Activated CD4-positive, CD25-positive, alpha-beta regulatory T cell (primary cell): ENCODE results near the gene NRG2.

ENCODE experiments used
- DNase-seq, 4 experiments: peaks; one replicate each; lab custom pipeline; 2025; lab: John Stamatoyannopoulos, UW

Gene NRG2

DNA sequence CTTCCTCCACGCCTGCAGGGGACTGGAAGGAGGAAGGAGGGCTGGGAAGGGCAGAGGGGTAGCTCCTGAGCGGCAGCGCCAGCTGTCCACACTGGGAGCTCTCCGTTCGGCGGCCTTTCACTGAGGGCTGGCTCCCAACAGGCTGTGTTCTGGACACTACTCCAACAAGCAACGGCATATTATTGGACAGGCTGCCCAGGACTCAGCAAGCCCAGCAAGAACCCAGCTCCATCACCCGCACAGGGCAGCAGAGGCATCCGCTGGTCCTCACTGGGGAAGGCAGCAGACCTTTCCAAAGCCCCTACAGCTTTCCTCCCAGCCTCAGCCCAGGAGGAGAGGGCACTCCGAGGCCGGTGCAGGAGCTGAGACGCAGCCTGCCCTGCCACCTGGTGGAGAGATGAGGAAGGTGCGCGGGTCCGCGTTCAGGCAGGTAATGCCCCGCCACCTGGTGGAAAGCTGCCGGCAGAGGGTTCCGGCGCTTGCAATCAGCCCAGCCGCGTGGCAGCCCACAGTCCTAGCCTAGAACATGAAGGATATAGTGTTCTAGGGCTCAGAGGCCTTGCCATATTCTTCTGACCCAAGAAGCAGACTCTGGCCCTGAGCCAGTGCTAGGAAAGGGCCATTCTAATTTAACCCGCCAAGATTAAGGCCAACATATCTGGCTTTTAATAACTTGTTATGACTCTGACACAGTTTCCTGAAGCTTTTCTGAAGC is 74.4 kb downstream of the NRG2 start:
- DNase-seq: peak; percentile 74 to 86 (median 80)

DNA sequence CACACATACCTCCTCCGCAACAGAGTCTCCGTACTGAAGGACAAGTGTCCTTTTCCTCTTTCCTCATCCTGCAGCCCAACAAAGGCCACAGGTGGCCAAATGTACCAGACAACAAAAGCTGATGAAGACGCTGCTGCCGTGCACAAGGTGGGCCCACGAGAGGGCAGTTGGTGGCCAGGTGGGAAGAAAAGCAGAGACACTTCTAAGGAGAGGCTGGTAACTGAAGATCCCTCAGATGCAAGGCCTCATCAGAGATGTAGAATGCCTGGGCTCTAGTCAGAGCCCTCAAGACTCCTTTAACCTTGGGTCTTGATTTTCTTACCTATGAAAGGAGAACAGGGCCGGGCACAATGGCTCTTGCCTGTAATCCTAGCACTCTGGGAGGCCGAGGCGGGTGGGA is 75.7 kb downstream of the NRG2 start:
- DNase-seq: no peak

DNA sequence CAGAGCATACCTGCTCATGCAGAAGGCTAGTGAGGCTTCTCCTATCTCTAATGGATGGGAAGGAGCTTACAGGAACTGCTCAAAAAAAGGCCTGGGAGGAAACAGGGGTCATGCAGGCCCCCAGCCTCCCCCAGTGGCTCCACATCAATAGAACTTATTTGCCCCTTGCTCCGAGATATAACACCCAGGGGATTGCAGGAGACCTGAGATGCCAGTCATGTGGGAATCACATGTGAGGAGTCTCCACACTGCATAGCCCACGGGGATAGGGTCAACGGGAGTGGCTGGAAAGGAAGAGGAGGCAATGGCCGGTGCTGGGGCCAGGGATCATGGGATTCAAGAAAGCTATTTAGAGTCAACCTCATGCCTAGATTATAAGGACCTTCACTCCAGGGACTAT is 76.2 kb downstream of the NRG2 start:
- DNase-seq: no peak

DNA sequence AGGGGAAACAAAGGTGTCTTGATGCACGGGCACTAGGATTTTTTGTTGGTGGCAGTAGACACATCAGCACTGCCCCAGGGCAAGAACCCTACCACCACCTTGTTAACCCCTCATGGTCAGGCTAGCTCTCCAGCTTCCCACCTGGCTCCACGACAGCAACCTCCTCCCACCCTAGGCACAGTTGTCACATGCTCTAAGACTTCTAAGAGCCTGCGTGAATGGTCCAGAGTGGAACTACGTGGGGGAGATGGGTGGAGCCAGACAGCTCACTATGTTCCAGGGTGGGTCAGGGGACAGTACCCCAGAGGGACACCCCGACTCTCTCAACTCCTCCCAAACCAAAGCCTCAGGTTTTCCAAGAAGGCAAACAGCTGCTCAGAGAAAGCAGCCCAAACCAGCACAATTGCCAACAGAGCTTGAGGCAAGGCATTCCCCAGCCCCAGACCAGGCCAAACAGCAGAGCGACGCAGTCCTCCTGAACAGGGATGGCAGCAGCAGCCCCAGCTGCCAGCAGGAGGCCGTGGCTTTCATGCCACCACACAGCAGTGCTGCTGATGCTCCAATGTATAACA is 78.0 kb downstream of the NRG2 start:
- no peak for DNase-seq

DNA sequence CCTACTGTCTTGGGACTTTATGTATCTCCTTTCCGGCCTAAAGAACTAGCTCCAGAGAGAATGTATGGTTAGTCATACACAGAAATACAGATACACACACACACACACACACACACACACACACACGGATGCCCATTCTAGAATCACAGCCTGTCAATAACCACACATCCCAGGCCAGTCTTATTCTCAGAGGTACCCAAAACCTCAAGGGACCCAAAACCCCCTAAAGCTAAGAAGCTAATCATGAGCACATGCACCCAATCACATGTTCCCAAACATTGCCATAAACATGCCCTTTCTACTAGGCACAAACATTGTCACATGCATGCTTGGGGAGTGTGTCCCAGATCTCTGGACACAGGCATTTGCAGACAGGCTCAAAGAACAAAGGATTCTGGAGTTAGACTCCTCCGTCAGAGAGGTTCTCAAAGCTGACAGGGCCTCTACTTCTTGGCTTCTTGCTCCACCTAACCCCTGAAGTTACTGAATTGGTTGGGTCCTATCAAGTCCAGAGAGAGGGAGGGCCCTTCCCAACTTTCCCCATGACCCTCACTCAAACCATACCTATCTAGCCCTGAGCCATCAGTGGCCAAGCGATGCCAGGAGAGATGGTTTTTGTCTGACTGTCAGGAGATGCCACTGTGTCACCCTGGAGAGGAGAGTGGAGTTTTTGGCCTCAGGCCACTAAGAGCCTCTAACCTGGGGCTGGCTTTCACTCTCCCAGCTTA is 78.7 kb downstream of the NRG2 start:
- DNase-seq: no peak

DNA sequence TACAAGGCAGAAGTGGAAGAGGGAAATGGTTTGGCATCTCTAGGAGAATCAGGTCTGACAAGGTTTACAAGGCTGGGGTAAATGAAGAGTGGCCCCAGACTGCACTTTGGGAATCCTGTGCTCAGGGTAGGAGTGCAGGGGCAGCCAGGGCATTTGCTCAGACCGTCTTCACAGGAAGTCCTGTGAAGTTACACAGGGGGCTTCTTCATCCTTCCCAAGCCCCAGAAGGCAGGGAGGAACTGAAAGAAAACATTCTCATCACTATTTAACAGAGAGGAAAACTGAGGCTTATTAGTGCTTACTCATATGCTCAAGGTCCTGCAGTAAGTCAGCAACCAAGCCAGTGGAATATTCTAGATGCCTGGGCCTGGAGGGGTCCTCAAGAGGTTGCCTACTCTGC is 80.7 kb downstream of the NRG2 start:
- no peak for DNase-seq

DNA sequence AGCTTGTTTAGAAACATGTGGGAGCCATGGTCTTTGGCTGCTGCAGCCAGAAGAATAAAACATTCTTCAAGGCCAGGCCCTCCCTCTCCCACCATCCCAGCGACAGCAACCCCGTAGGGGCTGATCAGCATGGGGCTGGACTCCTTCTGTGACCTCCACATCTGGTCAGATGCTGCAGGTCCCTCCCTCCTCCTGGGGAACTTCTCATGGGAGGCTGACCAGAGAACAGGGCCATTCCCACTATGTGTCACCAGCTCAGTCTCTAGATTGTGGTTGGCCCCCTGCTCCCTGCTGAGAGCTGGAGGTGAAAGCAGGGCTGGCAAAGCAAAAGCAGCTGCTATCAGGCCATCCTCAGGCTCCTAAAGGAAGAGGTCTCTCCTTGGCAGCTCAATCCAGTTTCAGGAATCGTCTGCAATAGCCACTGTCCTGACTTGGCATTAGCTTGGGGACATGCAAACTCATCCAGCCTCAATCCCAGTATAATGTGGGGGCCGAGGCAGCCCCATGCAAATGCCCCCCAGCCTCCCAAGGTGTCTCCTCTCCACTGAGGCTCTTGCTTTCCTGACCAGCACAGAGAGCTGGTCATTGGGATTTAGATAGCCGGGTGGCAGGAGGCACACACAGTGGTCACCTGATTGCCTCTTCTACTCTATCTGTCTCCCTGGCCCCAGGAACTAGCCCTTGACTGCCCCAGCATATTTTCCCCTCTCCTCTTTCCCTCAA is 81.5 kb downstream of the NRG2 start:
- no peak for DNase-seq

DNA sequence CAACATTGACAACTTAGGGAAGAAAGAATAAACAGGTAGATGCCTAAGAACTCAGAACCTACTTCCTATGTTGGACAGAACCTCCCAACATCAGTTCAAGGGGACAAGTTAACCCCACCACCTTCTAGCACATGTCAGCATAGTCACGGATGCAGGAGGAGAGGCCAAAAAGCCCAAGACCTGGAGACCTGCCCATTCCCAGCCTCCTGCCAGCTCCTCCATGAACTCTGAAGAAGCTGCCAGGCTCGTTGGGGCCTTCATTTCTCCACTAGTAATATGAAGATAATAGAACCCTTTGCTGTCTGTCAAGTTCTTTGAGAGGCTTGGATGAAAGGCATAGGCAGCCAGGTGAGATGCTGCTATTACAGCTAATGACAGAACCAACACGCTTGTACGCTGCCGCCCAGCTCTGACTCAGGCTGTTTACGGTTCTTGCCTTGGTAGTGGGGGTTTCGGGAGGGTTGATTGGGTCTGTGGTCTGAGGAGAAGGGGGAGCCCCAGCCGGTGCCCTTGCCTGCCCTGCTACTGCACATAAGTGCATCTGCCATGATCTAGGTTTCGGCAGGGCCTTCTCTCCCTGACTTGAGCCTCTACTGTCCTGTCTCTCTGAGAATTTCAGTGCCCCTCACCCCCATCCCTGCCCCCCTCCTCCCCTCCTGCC is 82.2 kb downstream of the NRG2 start:
- no peak for DNase-seq

DNA sequence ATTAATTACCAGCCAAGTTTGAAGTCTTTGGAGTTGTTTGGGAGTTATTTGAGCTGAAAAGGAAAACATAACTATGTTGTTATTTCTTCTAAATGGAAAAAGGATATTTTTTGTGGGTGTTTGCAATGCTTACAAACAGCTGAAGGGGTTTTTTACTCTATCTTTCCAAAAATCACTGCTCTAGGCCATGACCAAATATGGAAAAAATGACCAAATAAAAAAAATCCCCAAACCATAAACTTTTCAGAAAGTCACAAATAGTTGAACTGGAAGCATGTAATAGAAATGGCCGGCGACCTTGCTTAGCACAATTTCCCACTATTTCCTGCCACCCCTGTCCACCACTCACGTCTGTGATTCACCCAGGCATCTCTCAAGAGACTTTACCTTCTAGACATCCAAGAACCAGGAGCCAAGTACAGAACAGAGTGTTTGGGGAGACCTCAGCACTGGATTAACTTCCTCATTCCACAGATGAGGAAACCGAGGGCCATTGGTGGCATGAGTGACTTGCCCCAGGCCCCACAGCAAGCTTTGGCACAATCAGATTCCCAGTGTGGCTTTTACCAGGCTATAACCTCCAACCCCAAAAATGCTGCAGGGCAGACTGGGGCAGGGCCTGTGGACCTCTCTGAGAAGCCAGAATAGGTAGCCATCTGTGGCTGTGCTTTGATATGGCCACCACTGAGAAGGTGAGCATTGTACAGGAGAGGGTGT is 84.5 kb downstream of the NRG2 start:
- no peak for DNase-seq

DNA sequence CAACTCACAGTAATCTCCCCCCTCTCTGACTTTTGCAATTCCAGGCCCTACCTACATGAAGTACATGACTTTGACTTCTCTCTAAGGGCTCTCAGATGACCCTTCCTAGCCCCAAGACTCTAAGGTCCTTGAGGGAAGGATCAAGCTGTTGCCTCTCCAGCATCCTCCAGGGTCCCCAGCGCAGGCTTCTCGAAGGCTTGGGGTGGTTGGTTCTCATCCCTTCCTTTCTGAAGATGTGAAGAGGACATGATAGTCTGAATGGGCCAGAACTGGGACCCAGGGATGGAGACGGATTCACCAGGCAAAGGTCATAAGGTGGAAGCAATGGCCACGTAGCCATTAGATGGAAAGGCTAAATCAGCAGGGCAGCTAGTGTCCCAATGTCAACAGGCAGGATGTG is 86.8 kb downstream of the NRG2 start:
- DNase-seq: no peak

DNA sequence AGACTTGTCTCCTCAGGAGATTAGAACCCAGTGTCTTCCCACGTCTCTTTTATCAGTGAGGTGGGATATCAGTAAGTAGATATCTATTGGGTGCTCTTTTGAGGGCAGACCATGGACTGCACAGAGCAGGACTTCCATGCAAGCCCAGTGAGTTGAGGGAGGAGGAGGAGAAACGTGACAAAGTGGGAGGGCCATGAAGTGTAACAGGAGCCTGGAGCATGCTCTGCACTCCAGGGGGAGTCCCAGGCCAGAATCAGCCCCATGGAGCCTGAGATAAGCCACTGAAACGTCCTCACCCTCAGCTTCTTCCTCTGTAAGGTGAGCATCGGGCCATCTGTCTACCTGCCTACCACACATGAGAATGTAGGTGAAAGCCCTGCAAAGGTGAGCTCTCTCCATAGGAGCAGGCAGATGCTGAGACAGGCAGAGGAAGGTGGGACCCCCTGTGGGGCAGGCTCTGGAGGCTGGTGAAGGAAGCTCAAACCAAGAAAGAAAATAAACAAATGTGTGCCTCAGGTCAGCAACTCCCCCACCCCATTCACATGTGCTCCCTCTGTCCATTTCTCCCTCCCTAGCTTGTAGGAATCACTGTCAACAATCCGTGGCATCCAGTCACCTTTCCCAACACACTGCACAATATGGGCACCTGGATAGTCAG is 87.4 kb downstream of the NRG2 start:
- no peak for DNase-seq

DNA sequence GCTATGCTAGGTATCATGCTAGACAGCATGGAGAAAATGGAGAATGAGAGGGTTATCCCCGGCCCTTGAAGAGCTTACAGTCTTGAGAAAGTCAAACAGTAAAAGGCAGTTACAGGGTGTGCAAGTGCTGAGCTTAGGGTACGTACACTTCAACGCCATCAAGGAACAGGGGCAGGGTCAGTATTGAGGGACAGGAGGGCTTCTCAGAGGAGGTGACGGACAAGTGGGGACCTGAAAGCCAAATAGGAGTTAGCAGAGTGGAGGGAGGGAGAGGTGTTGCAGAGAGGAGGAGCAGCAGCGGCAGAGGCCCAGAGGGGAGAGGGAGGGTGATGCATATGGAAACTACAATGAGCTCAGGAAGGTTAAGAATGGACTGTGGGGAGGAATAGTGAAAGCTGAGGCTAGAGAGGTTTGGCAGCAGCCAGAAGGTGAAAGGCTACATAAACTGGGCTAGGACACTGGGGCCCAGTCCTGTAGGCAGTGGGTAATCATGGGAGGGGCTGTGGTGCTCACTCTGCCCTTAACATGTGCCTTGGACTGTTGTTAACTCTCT is 88.0 kb downstream of the NRG2 start:
- DNase-seq: no peak

DNA sequence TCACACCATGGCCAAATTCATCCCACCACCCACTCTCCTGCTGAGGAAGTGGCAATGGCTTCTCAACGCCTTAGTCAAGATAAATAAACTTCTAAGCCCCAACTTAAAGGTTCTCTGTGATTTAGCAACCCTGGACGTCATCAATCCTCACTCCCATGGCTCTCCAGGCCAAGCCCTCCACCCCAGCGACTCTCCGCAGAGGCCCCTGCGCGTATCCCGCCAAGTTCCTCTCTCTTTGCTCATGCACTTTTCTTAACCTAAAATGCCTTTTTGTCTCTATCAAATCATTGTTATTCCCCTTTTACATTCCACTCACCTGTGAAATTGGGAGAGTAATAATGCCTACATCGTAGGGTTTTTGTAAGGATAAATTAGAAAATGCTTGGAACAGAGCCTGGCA is 88.6 kb downstream of the NRG2 start:
- no peak for DNase-seq

DNA sequence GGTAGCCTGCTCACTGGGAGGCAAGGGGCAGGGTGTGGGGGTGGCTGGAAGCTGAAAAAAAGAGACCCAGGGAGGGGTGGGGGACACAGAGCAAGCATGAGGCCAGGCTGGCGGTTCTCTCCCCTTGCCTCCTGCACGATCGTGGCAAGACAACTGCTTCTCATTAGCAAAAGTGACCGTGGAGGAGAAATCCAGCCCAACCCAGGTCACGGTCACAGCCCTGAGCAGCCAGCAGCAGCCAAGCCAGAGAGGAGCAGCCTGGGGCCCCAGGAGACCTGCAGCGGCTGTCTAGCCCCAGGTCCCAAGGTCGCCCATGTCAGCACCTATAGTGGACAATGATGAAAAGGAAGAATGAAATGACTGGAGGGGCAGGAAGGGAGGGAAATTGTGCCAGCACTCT is 89.1 kb downstream of the NRG2 start:
- no peak for DNase-seq

DNA sequence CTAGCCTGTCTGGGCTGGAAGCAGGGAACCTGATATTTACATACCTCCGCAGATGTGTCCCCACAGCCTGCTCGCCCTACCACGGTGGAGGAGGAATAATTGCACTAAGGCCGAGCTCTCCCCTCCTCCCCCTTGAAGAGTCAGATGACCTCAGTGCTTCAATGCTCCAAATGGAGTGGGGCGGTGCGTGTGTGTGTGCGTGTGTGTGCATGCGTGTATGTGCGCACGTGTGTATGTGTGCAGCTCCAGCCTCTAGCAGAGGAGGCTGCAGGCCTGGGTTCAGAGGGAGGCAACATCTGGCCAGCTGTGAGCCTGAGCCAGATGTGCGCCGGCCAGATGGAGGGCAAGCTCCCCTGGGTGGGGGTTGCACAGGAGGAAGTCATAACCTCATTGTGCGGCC is 90.5 kb downstream of the NRG2 start:
- no peak for DNase-seq

DNA sequence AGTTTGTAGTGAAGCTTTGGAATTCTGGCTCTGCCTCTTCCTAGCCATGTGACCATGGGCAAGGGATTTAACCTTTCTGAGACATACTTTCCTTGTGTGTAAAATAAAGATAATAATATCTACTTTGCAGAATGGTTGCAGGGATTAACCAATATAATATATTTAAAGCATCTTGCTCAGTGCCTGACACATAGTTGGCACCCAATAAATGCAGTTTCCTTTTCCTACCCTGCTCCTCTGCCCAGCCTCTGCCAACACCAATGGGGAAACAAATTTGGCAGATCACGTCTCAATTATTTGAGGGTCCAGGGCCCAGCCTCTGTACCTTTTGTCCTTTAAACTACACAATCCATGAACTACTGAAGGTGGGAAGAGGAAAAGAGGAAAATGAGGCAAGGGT is 91.1 kb downstream of the NRG2 start:
- no peak for DNase-seq

DNA sequence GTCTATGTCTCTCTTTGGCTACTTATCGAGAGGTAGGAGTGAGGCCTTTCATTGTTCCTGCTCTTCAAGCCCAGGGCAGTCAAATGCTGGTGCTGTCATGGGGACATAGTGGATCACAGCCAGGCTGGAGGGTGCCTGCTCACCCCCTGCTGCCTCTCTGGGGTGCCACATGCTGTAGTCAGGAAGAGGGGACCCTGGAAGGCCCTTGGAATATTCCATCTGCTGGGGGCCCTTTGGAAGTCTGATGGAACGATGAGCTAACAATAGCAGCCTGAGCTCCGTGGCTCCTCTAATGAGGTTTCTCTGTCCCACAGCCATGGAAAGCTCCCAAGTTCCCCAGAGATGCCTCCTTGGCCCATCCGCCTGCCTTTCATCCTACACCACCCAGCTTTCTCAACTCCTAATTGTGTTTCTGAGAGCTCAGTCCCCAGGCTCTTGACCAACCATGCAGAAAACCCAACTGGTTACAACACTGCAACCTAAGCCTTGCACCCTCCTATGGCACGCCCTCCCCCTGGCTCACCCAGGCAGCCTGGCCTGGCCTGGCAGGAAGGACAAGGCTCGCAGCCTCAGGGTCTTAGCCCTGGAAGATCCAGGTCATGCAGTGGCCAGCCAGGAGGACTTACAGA is 91.7 kb downstream of the NRG2 start:
- no peak for DNase-seq

DNA sequence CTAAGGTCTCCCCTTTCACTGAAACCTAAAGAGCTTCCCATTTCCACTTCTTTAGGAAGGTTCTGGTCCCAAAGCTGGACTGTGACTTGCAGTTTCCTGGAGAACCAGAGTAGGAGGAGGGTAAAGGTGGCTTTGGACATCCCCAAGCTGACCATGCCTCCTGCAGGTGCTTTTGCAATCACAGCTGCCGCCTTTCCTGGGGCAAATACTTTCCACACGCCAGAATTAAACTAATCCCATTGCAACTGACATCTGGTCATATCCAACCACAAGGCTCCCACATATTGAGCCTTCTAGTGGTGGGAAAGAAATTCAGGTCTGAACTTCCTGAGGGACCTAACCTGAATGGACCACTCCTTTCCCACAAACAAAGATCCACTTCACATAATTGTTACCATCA is 92.7 kb downstream of the NRG2 start:
- no peak for DNase-seq

DNA sequence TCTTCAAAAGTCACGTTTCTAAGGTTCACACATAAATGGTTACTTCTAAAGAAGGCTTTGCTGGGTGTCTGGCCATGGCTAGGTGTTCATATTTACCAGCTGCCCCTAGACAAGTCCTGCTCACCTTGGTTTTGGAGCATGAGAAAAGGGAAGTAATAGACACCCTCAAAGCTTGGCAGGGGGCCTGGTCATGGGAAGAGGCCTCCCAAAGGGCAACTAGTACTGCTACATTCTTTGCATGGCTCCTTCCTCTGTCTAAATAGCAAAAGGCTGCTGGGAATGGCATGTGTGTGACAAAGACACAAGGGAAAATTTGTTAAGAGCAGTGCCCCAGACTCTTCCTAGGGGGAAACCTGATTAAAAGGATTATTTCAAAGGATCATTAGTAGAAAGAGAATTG is 93.4 kb downstream of the NRG2 start:
- no peak for DNase-seq

DNA sequence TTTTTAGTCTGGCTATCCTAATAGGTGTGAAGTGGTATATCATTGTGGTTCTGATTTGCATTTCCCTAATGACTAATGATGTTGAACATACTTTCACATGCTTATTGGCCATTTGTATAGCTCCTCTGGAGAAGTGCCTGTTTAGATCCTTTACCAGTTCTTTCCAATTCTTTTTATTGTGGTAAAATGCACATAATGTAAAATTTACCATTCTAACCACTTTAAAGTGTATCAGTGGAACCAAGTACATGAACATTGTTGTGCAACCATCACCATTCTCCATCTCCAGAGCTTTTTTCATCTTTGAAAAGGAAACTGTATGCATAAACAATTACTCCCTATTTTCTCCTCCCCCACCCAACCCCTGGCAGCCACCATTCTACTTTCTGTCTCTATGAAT is 95.4 kb downstream of the NRG2 start:
- no peak for DNase-seq
